ENCODE measurements around the gene POLE.

The POLE gene

GRCh38 chr12:132580701-132581292, 106.3 kb downstream of the POLE start:
- POLR2A ChIA-PET = no interaction called here
- no peak for TF ChIP-seq CTBP1 (IDR thresholded peaks at IDR 0.05; ENCODE audit: borderline replicate concordance)
- TF ChIP-seq FOXA1 (IDR thresholded peaks at IDR 0.05) = no peak
- TF ChIP-seq FOXK2 (IDR thresholded peaks at IDR 0.05) = no peak
- no peak for TF ChIP-seq SUZ12 (IDR thresholded peaks at IDR 0.05)
- DNase-seq (ENCODE audit: extremely low spot score) = no peak
- CTCF ChIA-PET = interaction anchor here (1.3 kb wide), 1 partner anchor 20 kb away, joined by 5 read pairs; no protein-coding TSS in a partner anchor

- TF ChIP-seq ZNF384 (IDR thresholded peaks at IDR 0.05) (no peak), HDGF (IDR thresholded peaks at IDR 0.05; ENCODE audit: borderline replicate concordance) (no peak), FOXA1 (IDR thresholded peaks at IDR 0.05) (no peak), L3MBTL2 (conservative IDR thresholded peaks at IDR 0.05) (no peak), SP1 (IDR thresholded peaks at IDR 0.05) (no peak), FOXK2 (IDR thresholded peaks at IDR 0.05) (no peak)
- no peak for DNase-seq (ENCODE audit: extremely low spot score)
- ChIA-PET POLR2A (no interaction called here), CTCF (interaction anchor here (1.3 kb wide), 1 partner anchor 19 kb away, joined by 5 read pairs; no protein-coding TSS in a partner anchor)
Measured at GRCh38 chr12:132579744-132580143, 107.4 kb downstream of the POLE start.

- TF ChIP-seq FOXA1 (IDR thresholded peaks at IDR 0.05) = no peak
- no peak for TF ChIP-seq ELF4 (IDR thresholded peaks at IDR 0.05)
- TF ChIP-seq L3MBTL2 (conservative IDR thresholded peaks at IDR 0.05) = no peak
- TF ChIP-seq ZNF384 (IDR thresholded peaks at IDR 0.05) = no peak
- no peak for TF ChIP-seq FOXK2 (IDR thresholded peaks at IDR 0.05)
- no peak for TF ChIP-seq FOXM1 (IDR thresholded peaks at IDR 0.05; ENCODE audit: borderline replicate concordance)
- TF ChIP-seq PKNOX1 (IDR thresholded peaks at IDR 0.05) = no peak
- TF ChIP-seq SP1 (IDR thresholded peaks at IDR 0.05) = no peak
- no peak for TF ChIP-seq TARDBP (IDR thresholded peaks at IDR 0.05)
- no peak for TF ChIP-seq LEF1 (IDR thresholded peaks at IDR 0.05; ENCODE audit: borderline replicate concordance)
- no peak for TF ChIP-seq ARNT (IDR thresholded peaks at IDR 0.05)
- TF ChIP-seq SUZ12 (IDR thresholded peaks at IDR 0.05) = no peak
- no peak for TF ChIP-seq NFRKB (IDR thresholded peaks at IDR 0.05)
- no peak for TF ChIP-seq CTBP1 (IDR thresholded peaks at IDR 0.05; ENCODE audit: borderline replicate concordance)
- no peak for TF ChIP-seq HDGF (IDR thresholded peaks at IDR 0.05; ENCODE audit: borderline replicate concordance)
- no peak for TF ChIP-seq BHLHE40 (IDR thresholded peaks at IDR 0.05; ENCODE audit: borderline replicate concordance)
- POLR2A ChIA-PET = no interaction called here
- CTCF ChIA-PET = no interaction called here
- DNase-seq (ENCODE audit: extremely low spot score) = no peak
Measured at GRCh38 chr12:132578826-132579225, 108.3 kb downstream of the POLE start.

- CTCF ChIA-PET = no interaction called here
- DNase-seq (ENCODE audit: extremely low spot score) = no peak
- no peak for TF ChIP-seq LEF1 (IDR thresholded peaks at IDR 0.05; ENCODE audit: borderline replicate concordance)
- no peak for TF ChIP-seq ZNF384 (IDR thresholded peaks at IDR 0.05)
- no peak for TF ChIP-seq SUZ12 (IDR thresholded peaks at IDR 0.05)
- no peak for TF ChIP-seq ELF4 (IDR thresholded peaks at IDR 0.05)
- TF ChIP-seq FOXA1 (IDR thresholded peaks at IDR 0.05) = no peak
- no peak for TF ChIP-seq SP1 (IDR thresholded peaks at IDR 0.05)
- TF ChIP-seq L3MBTL2 (conservative IDR thresholded peaks at IDR 0.05) = no peak
- POLR2A ChIA-PET = no interaction called here
Measured at GRCh38 chr12:132578118-132578517, 109.0 kb downstream of the POLE start.

GRCh38 chr12:132577191-132577920, 109.8 kb downstream of the POLE start:
- TF ChIP-seq ARNT (IDR thresholded peaks at IDR 0.05) (no peak), FOXA1 (IDR thresholded peaks at IDR 0.05) (no peak), LEF1 (IDR thresholded peaks at IDR 0.05; ENCODE audit: borderline replicate concordance) (no peak), HDGF (IDR thresholded peaks at IDR 0.05; ENCODE audit: borderline replicate concordance) (no peak), PKNOX1 (IDR thresholded peaks at IDR 0.05) (no peak), ZNF384 (IDR thresholded peaks at IDR 0.05) (no peak), SP1 (IDR thresholded peaks at IDR 0.05) (no peak), FOXK2 (IDR thresholded peaks at IDR 0.05) (no peak), L3MBTL2 (conservative IDR thresholded peaks at IDR 0.05) (no peak), FOXM1 (IDR thresholded peaks at IDR 0.05; ENCODE audit: borderline replicate concordance) (no peak), BHLHE40 (IDR thresholded peaks at IDR 0.05; ENCODE audit: borderline replicate concordance) (no peak), ELF4 (IDR thresholded peaks at IDR 0.05) (no peak), NFRKB (IDR thresholded peaks at IDR 0.05) (no peak), TARDBP (IDR thresholded peaks at IDR 0.05) (no peak), SUZ12 (IDR thresholded peaks at IDR 0.05) (no peak), CTBP1 (IDR thresholded peaks at IDR 0.05; ENCODE audit: borderline replicate concordance) (no peak)
- no peak for DNase-seq (ENCODE audit: extremely low spot score)
- ChIA-PET POLR2A (no interaction called here), CTCF (no interaction called here)

GRCh38 chr12:132576701-132577100, 110.4 kb downstream of the POLE start:
- ChIA-PET CTCF (no interaction called here), POLR2A (no interaction called here)
- no peak for DNase-seq (ENCODE audit: extremely low spot score)
- TF ChIP-seq TARDBP (IDR thresholded peaks at IDR 0.05) (no peak), NFRKB (IDR thresholded peaks at IDR 0.05) (no peak), FOXM1 (IDR thresholded peaks at IDR 0.05; ENCODE audit: borderline replicate concordance) (no peak), LEF1 (IDR thresholded peaks at IDR 0.05; ENCODE audit: borderline replicate concordance) (no peak), FOXK2 (IDR thresholded peaks at IDR 0.05) (no peak), ARNT (IDR thresholded peaks at IDR 0.05) (no peak), HDGF (IDR thresholded peaks at IDR 0.05; ENCODE audit: borderline replicate concordance) (no peak), SUZ12 (IDR thresholded peaks at IDR 0.05) (no peak), ELF4 (IDR thresholded peaks at IDR 0.05) (no peak)

GRCh38 chr12:132575661-132576060, 111.5 kb downstream of the POLE start:
- ChIA-PET POLR2A (no interaction called here), CTCF (no interaction called here)
- DNase-seq (ENCODE audit: extremely low spot score) = no peak
- TF ChIP-seq ZNF384 (IDR thresholded peaks at IDR 0.05) (no peak), FOXA1 (IDR thresholded peaks at IDR 0.05) (no peak), PKNOX1 (IDR thresholded peaks at IDR 0.05) (no peak), SP1 (IDR thresholded peaks at IDR 0.05) (no peak), FOXM1 (IDR thresholded peaks at IDR 0.05; ENCODE audit: borderline replicate concordance) (no peak), L3MBTL2 (conservative IDR thresholded peaks at IDR 0.05) (no peak), ELF4 (IDR thresholded peaks at IDR 0.05) (no peak), BHLHE40 (IDR thresholded peaks at IDR 0.05; ENCODE audit: borderline replicate concordance) (no peak), SUZ12 (IDR thresholded peaks at IDR 0.05) (no peak), LEF1 (IDR thresholded peaks at IDR 0.05; ENCODE audit: borderline replicate concordance) (no peak), FOXK2 (IDR thresholded peaks at IDR 0.05) (no peak), NFRKB (IDR thresholded peaks at IDR 0.05) (no peak), TARDBP (IDR thresholded peaks at IDR 0.05) (no peak), ARNT (IDR thresholded peaks at IDR 0.05) (no peak), HDGF (IDR thresholded peaks at IDR 0.05; ENCODE audit: borderline replicate concordance) (no peak)

Measured in HEK293T (cell line).